Hepatocyte (in vitro differentiated cells): ENCODE measurements around the gene CXCL13. TPM values are rescaled to one million over a fixed set of nuclear protein-coding genes. Genes with fewer than 3 reads are reported as not detected.

Source experiments
- DNase-seq: peaks from one replicate; pipeline ENCODE4 v3.0.0-alpha.2; 2016; ENCODE audit warnings: low spot score
- H2AFZ ChIP-seq: fragments of 200-600 bp; sonication (generic); 2 replicates; pipeline ENCODE4 v1.6.0; 2016; ENCODE audit warnings: antibody characterized with exemption, mild to moderate bottlenecking
- H3K27ac ChIP-seq: fragments of 200-600 bp; sonication (generic); 2 replicates; pipeline ENCODE4 v1.5.1; 2016; ENCODE audit warnings: mild to moderate bottlenecking
- H3K27me3 ChIP-seq: fragments of 200-600 bp; sonication (generic); 2 replicates; pipeline ENCODE4 v1.6.1; 2016
- H3K36me3 ChIP-seq: fragments of 200-600 bp; sonication (generic); replicated peaks from 2 replicates; pipeline ENCODE4 v1.5.1; 2016; ENCODE audit warnings: low read depth; ENCODE audit not compliant: insufficient read depth
- H3K4me1 ChIP-seq: fragments of 200-600 bp; sonication (generic); 2 replicates; pipeline ENCODE4 v1.5.1; 2016; ENCODE audit warnings: mild to moderate bottlenecking, moderate library complexity; ENCODE audit not compliant: insufficient read depth
- H3K4me2 ChIP-seq: fragments of 200-600 bp; sonication (generic); 2 replicates; pipeline ENCODE4 v1.6.0; 2016
- H3K4me3 ChIP-seq: fragments of 200-600 bp; sonication (generic); 2 replicates; pipeline ENCODE4 v1.5.1; 2016; ENCODE audit warnings: mild to moderate bottlenecking
- H3K79me2 ChIP-seq: fragments of 200-600 bp; sonication (generic); 2 replicates; pipeline ENCODE4 v1.6.0; 2017; ENCODE audit warnings: mild to moderate bottlenecking
- H3K9me2 ChIP-seq: fragments of 200-600 bp; sonication (generic); replicated peaks from 2 replicates; pipeline ENCODE4 v1.6.0; 2017; ENCODE audit warnings: mild to moderate bottlenecking; ENCODE audit not compliant: insufficient read depth
- H3K9me3 ChIP-seq: fragments of 200-600 bp; sonication (generic); 2 replicates; pipeline ENCODE4 v1.5.1; 2016; ENCODE audit warnings: low read depth, mild to moderate bottlenecking
- H4K20me1 ChIP-seq: fragments of 200-600 bp; sonication (generic); 2 replicates; pipeline ENCODE4 v1.6.0; 2016; ENCODE audit warnings: mild to moderate bottlenecking; ENCODE audit not compliant: insufficient read depth, poor library complexity, severe bottlenecking
- EZH2 ChIP-seq: fragments of 200-600 bp; sonication (generic); IDR thresholded peaks from 2 replicates; pipeline ENCODE4 v1.6.1; 2016; ENCODE audit warnings: antibody characterized with exemption, mild to moderate bottlenecking, borderline replicate concordance
- EZH2phosphoT487 ChIP-seq: fragments of 200-600 bp; sonication (generic); IDR thresholded peaks from one replicate; pipeline ENCODE4 v1.6.1; 2018; ENCODE audit warnings: antibody characterized with exemption, mild to moderate bottlenecking, low read depth, moderate library complexity; ENCODE audit not compliant: unreplicated experiment, severe bottlenecking
- WGBS: methylation state at CpG from one replicate; pipeline ENCODE4 v1.1.6; 2016; ENCODE audit warnings: low lambda C conversion rate; ENCODE audit errors: missing lambda C conversion rate; 5-methylcytosine and 5-hydroxymethylcytosine counted together
- polyA plus RNA-seq: library from polyadenylated mRNA; unstranded; fragments of >200 nt; fragmentation: Nextera tagmentation; extraction: Ambion mirVana; gene quantifications from 2 replicates; pipeline ENCODE4 v1.2.1, GENCODE V29; 2016
- total RNA-seq: library from RNA; depleted of rRNA; stranded (reverse); fragments of >200 nt; gene quantifications from 2 replicates; pipeline ENCODE4 v1.2.3, GENCODE V29; 2014
- TF ChIP-seq, protein P1 (sequence below): fragments of 200-600 bp; sonication (generic); IDR thresholded peaks from 2 replicates; pipeline ENCODE4 v1.5.1; 2016; ENCODE audit warnings: antibody characterized with exemption, mild to moderate bottlenecking; ENCODE audit not compliant: poor library complexity

Gene CXCL13
- total and polyA plus RNA-seq, 2 experiments from 2014 or later: 0.23 to 0.57 TPM

DNA sequence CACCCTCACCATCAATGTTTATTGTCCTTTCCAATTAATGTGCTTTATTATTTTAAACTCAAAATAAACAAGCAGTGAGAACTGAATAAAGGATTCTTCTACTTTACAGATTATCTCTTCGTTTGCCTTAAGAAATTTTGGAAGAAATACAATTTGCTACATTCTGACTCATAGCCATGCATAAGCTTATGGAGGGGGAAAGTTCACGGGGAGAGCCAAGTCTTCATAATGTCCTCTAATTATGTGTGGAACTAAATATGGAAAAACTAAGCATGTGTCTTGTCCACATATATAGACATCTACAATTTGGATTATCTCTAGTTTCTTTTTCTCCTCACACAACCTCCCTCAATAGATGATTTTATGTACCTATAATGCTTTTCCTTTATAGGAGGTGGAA lies 17.5 kb downstream of the CXCL13 start:
- H3K27me3 ChIP-seq: no peaks in the 10 kb centered on the region
- no peaks in the 10 kb centered on the region for H3K9me2 ChIP-seq
- 72% methylated on average over 2 of the region's 2 CpGs for WGBS
- no peaks in the 10 kb centered on the region for H3K9me3 ChIP-seq
- no peaks in the 10 kb centered on the region for H3K36me3 ChIP-seq
- no peak for DNase-seq
- H4K20me1 ChIP-seq: no peaks in the 10 kb centered on the region
- H3K27ac ChIP-seq: no peak overlapping the region
- no peak overlapping the region for H2AFZ ChIP-seq
- H3K79me2 ChIP-seq: no peaks in the 10 kb centered on the region
- TF ChIP-seq EZH2phosphoT487 (no peak), EZH2 (no peak)
- TF ChIP-seq, protein P1, sequence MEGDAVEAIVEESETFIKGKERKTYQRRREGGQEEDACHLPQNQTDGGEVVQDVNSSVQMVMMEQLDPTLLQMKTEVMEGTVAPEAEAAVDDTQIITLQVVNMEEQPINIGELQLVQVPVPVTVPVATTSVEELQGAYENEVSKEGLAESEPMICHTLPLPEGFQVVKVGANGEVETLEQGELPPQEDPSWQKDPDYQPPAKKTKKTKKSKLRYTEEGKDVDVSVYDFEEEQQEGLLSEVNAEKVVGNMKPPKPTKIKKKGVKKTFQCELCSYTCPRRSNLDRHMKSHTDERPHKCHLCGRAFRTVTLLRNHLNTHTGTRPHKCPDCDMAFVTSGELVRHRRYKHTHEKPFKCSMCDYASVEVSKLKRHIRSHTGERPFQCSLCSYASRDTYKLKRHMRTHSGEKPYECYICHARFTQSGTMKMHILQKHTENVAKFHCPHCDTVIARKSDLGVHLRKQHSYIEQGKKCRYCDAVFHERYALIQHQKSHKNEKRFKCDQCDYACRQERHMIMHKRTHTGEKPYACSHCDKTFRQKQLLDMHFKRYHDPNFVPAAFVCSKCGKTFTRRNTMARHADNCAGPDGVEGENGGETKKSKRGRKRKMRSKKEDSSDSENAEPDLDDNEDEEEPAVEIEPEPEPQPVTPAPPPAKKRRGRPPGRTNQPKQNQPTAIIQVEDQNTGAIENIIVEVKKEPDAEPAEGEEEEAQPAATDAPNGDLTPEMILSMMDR: no peak
- H3K4me1 ChIP-seq: no peaks in the 10 kb centered on the region
- H3K4me2 ChIP-seq: no peak overlapping the region
- no peak overlapping the region for H3K4me3 ChIP-seq

DNA sequence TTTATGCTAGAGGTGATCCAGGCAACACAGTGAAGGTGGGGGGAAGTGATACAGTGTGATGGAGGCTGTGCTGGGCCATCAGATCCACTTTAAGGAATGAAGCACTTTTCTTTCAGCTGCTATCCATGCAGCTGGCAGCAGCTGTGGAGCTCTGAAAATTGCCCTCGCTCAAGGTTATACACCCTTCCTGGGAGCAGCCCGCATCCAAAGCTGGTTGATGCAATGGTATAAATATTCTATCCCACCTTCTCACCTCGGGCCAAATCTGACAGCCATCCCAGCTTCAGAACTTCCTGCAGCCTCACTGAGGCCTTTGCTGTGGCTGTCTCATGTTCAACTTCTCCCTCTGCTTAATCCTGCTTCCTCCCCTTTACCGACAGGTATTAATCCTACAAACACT lies 18.6 kb downstream of the CXCL13 start:
- Histone ChIP-seq H3K9me3 (no peaks in the 10 kb centered on the region), H3K27me3 (no peaks in the 10 kb centered on the region), H2AFZ (no peak overlapping the region), H3K4me1 (no peaks in the 10 kb centered on the region), H3K4me2 (no peak overlapping the region), H3K27ac (no peak overlapping the region), H3K36me3 (no peaks in the 10 kb centered on the region), H4K20me1 (no peaks in the 10 kb centered on the region), H3K79me2 (no peaks in the 10 kb centered on the region), H3K4me3 (no peak overlapping the region), H3K9me2 (no peaks in the 10 kb centered on the region)
- WGBS: 79% methylated on average over 4 of the region's 4 CpGs
- no peak for DNase-seq
- TF ChIP-seq, protein P1: no peak
- no peak for TF ChIP-seq EZH2phosphoT487

DNA sequence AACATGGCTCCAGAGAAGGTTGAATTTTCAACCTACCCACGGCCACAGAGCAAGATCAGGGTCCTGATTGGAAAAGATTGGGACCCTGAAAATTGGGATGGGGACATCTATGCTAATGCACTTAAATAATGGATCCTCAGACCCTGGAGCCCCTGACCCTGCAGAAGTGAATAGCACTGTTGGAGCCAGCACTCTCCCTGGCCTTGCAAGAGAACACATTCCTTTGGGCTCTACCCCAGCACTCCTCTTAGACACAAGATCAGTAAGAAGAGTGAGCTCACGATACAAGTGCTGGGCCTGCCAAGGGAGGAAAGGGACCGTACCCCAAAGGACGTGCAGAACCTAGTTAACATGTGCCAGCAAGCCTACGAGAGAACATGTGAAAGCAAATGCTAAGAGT lies 19.9 kb downstream of the CXCL13 start:
- H2AFZ ChIP-seq: no peak overlapping the region
- H3K36me3 ChIP-seq: no peaks in the 10 kb centered on the region
- no peaks in the 10 kb centered on the region for H3K4me1 ChIP-seq
- WGBS: 86% methylated on average over 5 of the region's 5 CpGs
- TF ChIP-seq EZH2 (no peak), EZH2phosphoT487 (no peak)
- TF ChIP-seq, protein P1: no peak
- no peak overlapping the region for H3K27ac ChIP-seq
- H3K9me2 ChIP-seq: no peaks in the 10 kb centered on the region
- H3K4me3 ChIP-seq: no peak overlapping the region
- no peaks in the 10 kb centered on the region for H4K20me1 ChIP-seq
- H3K27me3 ChIP-seq: no peaks in the 10 kb centered on the region
- H3K4me2 ChIP-seq: no peak overlapping the region
- no peak for DNase-seq
- H3K9me3 ChIP-seq: no peaks in the 10 kb centered on the region
- no peaks in the 10 kb centered on the region for H3K79me2 ChIP-seq

DNA sequence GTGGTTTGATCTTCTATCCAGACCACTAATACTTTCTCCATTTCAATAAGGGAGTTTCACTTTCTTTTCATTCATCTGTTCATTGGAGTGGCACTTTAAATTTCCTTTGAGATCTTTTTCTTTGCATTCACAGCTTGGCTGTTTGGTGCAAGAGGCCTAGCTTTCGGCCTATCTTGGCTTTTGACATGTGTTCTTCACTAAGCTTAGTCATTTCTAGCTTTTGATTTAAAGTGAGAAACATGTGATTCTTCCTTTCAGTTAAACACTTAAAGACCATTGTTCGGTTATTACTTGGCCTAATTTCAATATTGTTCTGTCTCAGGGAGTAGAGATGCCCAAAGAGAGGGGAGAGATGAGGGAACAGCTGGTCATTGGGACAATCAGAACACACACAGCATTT lies 24.3 kb downstream of the CXCL13 start:
- Histone ChIP-seq H4K20me1 (no peaks in the 10 kb centered on the region), H3K27me3 (no peaks in the 10 kb centered on the region), H3K4me3 (no peak overlapping the region), H2AFZ (no peak overlapping the region), H3K4me1 (no peaks in the 10 kb centered on the region), H3K9me2 (no peaks in the 10 kb centered on the region), H3K36me3 (no peaks in the 10 kb centered on the region), H3K4me2 (no peak overlapping the region), H3K79me2 (no peaks in the 10 kb centered on the region), H3K9me3 (no peaks in the 10 kb centered on the region), H3K27ac (no peak overlapping the region)
- TF ChIP-seq, protein P1: no peak
- TF ChIP-seq EZH2: no peak
- TF ChIP-seq EZH2phosphoT487: no peak
- 95% methylated on average over 2 of the region's 2 CpGs for WGBS
- DNase-seq: no peak
